ENCODE results near the gene RASGRP4. TPM values are rescaled to one million over a fixed set of nuclear protein-coding genes. Genes with fewer than 3 reads are reported as not detected.

Gene RASGRP4
- total RNA-seq, 4 donors from 2014 or later, result 3.1 to 11.7 (median 5.3) TPM

GRCh38 chr19:38388349-38389100 lies 37.5 kb downstream of the RASGRP4 start, which contains the start of gene SPRED3:
TSS of gene SPRED3 (plus strand) at chr19:38388697. CDS start at chr19:38390303, 1,606 bp downstream.
- H3K4me1 ChIP-seq, result peaks cover 0 to 46% (median 23%) of the 10 kb centered on the region in 4 donors
- peak within 1 kb of the TSS in 3 of 4 donors; percentile 54 to 90 (median 82) for H3K27ac ChIP-seq
- WGBS, 2 donors, result 0 to 1% methylated on average over 22 to 24 of the region's 46 CpGs
- TF ChIP-seq CTCF (IDR thresholded peaks at IDR 0.05) (no peak), EP300 (IDR thresholded peaks at IDR 0.05) (no peak), POLR2A (IDR thresholded peaks at IDR 0.05) (no peak)
- H3K9me3 ChIP-seq, result no peaks in the 10 kb centered on the region
- peaks cover 0 to 14% of the 10 kb centered on the region in 2 donors for H3K27me3 ChIP-seq
- H3K36me3 ChIP-seq, result peaks cover 1 to 25% (median 5%) of the 10 kb centered on the region in 3 donors
- H3K4me3 ChIP-seq, result peak within 1 kb of the TSS; percentile 29 to 59 (median 48)
- no peak for DNase-seq (ENCODE audit: low spot score in 2 of 2)

DNA sequence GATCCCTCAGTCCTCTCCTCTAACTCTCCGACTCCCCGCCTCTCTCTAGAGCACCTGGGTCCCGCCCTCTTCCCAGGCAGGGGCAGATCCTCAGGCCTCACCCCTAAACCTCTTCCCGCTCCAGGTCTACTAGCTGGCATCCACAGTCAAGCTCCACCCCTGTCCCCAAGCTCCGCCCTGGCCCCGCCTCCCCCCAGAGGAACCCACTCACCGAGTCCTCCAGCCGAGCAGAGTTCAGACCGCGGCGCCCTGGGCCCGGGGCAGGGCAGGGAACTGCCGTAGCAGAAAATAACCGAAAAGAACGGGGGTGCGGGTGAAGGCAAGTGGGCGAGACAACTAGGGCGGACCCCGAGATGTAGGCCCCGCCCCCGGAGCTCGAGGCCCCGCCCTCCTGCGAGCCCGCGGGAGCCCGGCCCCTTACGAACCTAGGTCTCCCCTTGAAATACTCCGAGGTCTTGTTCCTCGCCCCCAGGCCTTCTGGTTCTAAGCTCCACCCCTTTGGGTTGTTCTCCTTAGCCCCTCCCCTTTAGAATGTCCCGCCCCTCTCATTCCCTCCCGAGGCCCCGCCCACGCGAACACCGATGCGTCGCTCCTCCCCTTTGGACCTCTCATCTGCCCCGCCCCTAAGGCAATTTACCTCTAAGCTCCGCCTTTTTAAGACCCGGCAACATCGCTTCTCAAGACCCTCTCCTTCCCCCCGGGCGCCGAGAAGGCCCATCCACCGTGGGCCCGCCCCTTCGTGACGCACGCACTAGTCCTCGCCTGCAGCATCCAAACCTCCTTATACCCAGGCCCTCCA lies 38.3 kb downstream of the RASGRP4 start, which contains the start of gene GGN:
Gene GGN (minus strand): TSS at position 485 of the 799 bp plus-strand sequence. CDS start 773 bp downstream, outside the sequence.
- H3K27me3 ChIP-seq, result peaks cover 0 to 14% of the 10 kb centered on the region in 2 donors
- peak; percentile 43 to 78 for DNase-seq (ENCODE audit: low spot score in 2 of 2)

GRCh38 chr19:38386971-38387549 lies 39.0 kb downstream of the RASGRP4 start:
- DNase-seq (ENCODE audit: low spot score in 2 of 2), result peak in 1 of 2 donors; percentile 15
- Histone ChIP-seq H3K4me3 (peak overlapping the region; percentile 29 to 59 (median 48)), H3K27ac (peak overlapping the region in 2 of 4 donors; percentile 54 to 82), H3K36me3 (peaks cover 3 to 40% (median 18%) of the 10 kb centered on the region in 3 donors), H3K9me3 (no peaks in the 10 kb centered on the region), H3K27me3 (peaks cover 0 to 14% of the 10 kb centered on the region in 2 donors), H3K4me1 (peaks cover 0 to 46% (median 23%) of the 10 kb centered on the region in 4 donors)
- 2 to 4% methylated on average over 26 of the region's 36 CpGs for WGBS, 2 donors
- no peak for TF ChIP-seq CTCF (IDR thresholded peaks at IDR 0.05)
- no peak for TF ChIP-seq POLR2A (IDR thresholded peaks at IDR 0.05)
- no peak for TF ChIP-seq EP300 (IDR thresholded peaks at IDR 0.05)

More for the DNA sequence above, 38.3 kb downstream of the RASGRP4 start, which contains the start of gene GGN:
- Histone ChIP-seq H3K4me3 (peak within 1 kb of the TSS; percentile 29 to 59 (median 48)), H3K9me3 (no peaks in the 10 kb centered on the region), H3K36me3 (peaks cover 3 to 33% (median 11%) of the 10 kb centered on the region in 3 donors), H3K4me1 (peaks cover 0 to 46% (median 23%) of the 10 kb centered on the region in 4 donors), H3K27ac (peak within 1 kb of the TSS in 3 of 4 donors; percentile 54 to 90 (median 82))
- 1 to 3% methylated on average over 44 to 51 of the region's 51 CpGs for WGBS, 2 donors
- TF ChIP-seq POLR2A (IDR thresholded peaks at IDR 0.05) (no peak), EP300 (IDR thresholded peaks at IDR 0.05) (peak in 1 of 2 donors; percentile 34)

GRCh38 chr19:38386300-38386970 lies 39.6 kb downstream of the RASGRP4 start:
- 58 to 62% methylated on average over 26 to 38 of the region's 61 CpGs for WGBS, 2 donors
- Histone ChIP-seq H3K9me3 (no peaks in the 10 kb centered on the region), H3K4me1 (peaks cover 0 to 46% (median 23%) of the 10 kb centered on the region in 4 donors), H3K36me3 (peaks cover 9 to 46% (median 24%) of the 10 kb centered on the region in 3 donors), H3K4me3 (peak overlapping the region in 2 of 4 donors; percentile 48 to 59), H3K27ac (no peak overlapping the region), H3K27me3 (peaks cover 0 to 14% of the 10 kb centered on the region in 2 donors)
- DNase-seq (ENCODE audit: low spot score in 2 of 2), result no peak
- TF ChIP-seq EP300 (IDR thresholded peaks at IDR 0.05) (no peak), CTCF (IDR thresholded peaks at IDR 0.05) (no peak), POLR2A (IDR thresholded peaks at IDR 0.05) (no peak)

All from tibial nerve (tissue), 4 donors.